Vagina (tissue), 2 donors: ENCODE results near the gene TCEANC2.

ENCODE experiments used
- POLR2A ChIP-seq, 2 donors: fragments of 450-650 bp; IDR thresholded peaks; one replicate each; pipeline ENCODE4 v1.6.1; 2017; ENCODE audit warnings: antibody characterized with exemption in 2 of 2, mild to moderate bottlenecking in 2 of 2, moderate library complexity in 2 of 2
- TF ChIP-seq, protein P1 (sequence below), 3 experiments: fragments of 450-650 bp in 2 of 3; fragments of 200-600 bp in 1 of 3; sonication (generic) in 1 of 3; IDR thresholded peaks; one replicate each; pipeline ENCODE4 v1.5.1; 2017 to 2019; ENCODE audit warnings: antibody characterized with exemption in 3 of 3, mild to moderate bottlenecking in 2 of 3, moderate library complexity in 2 of 3

DNA sequence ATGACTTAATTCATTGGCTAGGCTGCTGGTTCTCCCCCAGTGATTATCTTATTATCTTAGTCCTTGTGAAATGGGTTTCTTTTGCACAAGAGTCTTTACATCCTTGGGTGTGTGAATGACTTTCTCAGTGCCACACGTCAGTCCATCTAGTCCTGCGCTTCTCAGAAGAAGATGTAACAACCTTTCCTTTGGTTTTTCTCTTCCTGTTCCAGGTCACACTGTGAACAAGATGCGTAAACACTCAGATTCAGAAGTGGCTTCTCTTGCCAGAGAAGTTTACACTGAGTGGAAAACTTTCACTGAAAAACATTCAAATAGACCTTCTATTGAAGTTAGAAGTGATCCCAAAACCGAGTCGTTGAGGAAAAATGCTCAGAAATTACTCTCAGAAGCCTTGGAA is 35.0 kb downstream of the TCEANC2 start:
- TF ChIP-seq, protein P1, sequence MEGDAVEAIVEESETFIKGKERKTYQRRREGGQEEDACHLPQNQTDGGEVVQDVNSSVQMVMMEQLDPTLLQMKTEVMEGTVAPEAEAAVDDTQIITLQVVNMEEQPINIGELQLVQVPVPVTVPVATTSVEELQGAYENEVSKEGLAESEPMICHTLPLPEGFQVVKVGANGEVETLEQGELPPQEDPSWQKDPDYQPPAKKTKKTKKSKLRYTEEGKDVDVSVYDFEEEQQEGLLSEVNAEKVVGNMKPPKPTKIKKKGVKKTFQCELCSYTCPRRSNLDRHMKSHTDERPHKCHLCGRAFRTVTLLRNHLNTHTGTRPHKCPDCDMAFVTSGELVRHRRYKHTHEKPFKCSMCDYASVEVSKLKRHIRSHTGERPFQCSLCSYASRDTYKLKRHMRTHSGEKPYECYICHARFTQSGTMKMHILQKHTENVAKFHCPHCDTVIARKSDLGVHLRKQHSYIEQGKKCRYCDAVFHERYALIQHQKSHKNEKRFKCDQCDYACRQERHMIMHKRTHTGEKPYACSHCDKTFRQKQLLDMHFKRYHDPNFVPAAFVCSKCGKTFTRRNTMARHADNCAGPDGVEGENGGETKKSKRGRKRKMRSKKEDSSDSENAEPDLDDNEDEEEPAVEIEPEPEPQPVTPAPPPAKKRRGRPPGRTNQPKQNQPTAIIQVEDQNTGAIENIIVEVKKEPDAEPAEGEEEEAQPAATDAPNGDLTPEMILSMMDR (IDR thresholded peaks at IDR 0.05): no peak
- TF ChIP-seq POLR2A (IDR thresholded peaks at IDR 0.05): no peak
